ENCODE measurements around the gene EHD1.

DNA sequence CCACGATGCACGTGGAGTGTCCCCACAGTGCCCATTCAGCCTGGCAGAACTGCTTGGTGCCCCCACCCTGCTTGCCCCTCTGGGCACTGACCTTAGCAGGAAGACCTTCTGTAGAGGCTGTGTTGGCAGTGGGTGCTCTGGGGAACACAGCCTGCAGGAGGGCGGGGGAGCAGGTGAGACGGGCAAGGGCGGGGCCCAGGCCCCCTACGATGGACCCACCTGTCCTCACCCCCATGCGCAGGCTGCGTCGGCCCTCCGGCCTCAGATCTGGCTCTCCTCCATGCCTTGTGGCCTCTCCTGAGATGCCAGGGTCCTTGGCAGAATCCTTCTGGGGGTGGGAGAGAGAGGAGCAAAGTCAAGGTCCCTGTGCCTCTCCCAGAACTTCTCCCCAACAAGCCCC, 44.9 kb downstream of the EHD1 start:
- TF ChIP-seq, protein P1, sequence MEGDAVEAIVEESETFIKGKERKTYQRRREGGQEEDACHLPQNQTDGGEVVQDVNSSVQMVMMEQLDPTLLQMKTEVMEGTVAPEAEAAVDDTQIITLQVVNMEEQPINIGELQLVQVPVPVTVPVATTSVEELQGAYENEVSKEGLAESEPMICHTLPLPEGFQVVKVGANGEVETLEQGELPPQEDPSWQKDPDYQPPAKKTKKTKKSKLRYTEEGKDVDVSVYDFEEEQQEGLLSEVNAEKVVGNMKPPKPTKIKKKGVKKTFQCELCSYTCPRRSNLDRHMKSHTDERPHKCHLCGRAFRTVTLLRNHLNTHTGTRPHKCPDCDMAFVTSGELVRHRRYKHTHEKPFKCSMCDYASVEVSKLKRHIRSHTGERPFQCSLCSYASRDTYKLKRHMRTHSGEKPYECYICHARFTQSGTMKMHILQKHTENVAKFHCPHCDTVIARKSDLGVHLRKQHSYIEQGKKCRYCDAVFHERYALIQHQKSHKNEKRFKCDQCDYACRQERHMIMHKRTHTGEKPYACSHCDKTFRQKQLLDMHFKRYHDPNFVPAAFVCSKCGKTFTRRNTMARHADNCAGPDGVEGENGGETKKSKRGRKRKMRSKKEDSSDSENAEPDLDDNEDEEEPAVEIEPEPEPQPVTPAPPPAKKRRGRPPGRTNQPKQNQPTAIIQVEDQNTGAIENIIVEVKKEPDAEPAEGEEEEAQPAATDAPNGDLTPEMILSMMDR (IDR thresholded peaks at IDR 0.05; ENCODE audit: low read length), result no peak
- TF ChIP-seq EZH2 (optimal IDR thresholded peaks at IDR 0.05; ENCODE audit: low read depth, low read length) (no peak), EZH2phosphoT487 (IDR thresholded peaks at IDR 0.05; ENCODE audit: low read length) (no peak)

All from MM.1S (cell line).